H4 (cell line): ENCODE data around the gene NTSR1. TPM values are rescaled to one million over a fixed set of nuclear protein-coding genes. Genes with fewer than 3 reads are reported as not detected.

Experiments used
- DNase-seq: peaks from one replicate; pipeline ENCODE4 v3.0.0-alpha.2; 2015; ENCODE audit warnings: low spot score
- total RNA-seq: library from RNA; depleted of rRNA; stranded (reverse); fragments of >200 nt; shearing (Covaris generic); gene quantifications from 2 replicates; pipeline ENCODE4 v1.2.3, GENCODE V29; 2014

The NTSR1 gene
- total RNA-seq, 1 experiment from 2014 or later = not detected

DNA sequence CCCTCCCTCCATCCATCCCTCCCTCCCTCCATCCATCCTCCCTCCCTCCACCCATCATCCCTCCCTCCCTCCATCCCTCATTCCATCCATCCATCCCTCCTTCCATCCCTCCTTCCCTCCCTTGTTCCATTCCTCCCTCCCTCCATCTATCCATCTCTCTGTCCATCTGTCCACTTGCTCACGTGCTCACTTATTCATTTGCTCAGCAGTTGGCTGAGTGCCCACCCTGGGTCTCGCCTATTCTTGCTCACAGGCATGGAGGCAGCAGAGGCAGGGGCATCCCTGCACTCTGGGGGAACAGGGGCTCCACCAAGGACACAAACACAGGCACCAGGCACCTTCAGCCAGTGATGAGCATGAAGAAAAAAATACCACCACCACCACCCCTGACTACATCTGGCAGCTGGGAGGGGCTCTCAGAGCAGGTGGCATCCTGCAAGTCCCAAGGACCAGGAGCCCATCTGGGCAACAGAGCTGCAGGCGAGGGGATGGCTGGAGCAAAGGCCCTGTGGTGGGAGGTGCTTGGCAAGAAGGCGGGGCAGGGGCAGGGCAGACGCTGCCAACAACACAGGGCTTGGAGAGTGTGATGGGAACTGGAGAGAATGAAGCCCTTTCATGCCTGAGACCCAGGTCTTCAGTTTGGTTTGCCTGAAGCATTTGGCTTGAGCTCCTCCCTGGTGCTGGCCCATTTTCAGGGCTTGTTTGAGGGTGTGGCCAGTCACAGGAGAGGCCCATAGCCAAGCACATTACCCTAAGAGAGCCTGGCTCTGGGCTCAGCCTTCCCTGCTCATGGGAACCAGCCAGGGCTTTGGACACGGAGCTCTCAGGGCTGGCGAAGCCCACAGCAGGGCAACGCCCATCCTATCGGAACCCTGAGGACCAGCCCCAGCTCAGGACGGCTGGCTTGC, 47.4 kb downstream of the NTSR1 start:
- no peak for DNase-seq

DNA sequence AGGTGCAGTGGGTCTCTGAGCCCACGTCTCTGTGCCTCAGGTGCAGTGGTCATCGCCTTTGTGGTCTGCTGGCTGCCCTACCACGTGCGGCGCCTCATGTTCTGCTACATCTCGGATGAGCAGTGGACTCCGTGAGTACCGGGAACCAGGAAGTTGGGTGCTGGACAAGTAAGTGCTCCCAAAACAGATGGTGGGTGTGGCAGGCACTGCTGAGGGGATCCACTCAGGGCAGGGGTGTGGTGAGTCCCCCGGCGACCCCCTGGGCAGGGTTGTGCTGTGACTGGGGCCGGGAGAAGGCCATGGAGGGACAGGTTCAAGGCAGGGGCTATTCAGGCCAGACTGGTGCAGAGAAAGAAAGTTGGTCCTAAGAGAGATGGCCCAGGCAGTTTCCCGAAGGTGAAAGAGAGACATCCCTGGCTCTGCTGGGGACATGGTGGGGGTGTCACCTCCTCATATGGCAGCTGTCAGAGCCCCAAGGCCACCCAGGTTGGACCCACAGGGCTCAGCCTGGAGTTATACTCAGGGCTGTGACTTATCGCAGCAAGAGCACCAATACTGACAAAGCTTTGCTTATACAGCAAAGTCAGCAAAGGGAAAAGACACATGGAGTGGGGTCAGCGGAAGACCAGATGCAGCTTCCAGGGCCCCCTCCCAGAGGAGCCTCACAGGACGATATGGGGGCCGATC, 49.7 kb downstream of the NTSR1 start:
- DNase-seq = no peak

DNA sequence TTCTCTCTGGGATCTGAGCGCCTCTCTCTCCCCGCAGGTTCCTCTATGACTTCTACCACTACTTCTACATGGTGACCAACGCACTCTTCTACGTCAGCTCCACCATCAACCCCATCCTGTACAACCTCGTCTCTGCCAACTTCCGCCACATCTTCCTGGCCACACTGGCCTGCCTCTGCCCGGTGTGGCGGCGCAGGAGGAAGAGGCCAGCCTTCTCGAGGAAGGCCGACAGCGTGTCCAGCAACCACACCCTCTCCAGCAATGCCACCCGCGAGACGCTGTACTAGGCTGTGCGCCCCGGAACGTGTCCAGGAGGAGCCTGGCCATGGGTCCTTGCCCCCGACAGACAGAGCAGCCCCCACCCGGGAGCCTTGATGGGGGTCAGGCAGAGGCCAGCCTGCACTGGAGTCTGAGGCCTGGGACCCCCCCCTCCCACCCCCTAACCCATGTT, 51.4 kb downstream of the NTSR1 start:
- DNase-seq = no peak

DNA sequence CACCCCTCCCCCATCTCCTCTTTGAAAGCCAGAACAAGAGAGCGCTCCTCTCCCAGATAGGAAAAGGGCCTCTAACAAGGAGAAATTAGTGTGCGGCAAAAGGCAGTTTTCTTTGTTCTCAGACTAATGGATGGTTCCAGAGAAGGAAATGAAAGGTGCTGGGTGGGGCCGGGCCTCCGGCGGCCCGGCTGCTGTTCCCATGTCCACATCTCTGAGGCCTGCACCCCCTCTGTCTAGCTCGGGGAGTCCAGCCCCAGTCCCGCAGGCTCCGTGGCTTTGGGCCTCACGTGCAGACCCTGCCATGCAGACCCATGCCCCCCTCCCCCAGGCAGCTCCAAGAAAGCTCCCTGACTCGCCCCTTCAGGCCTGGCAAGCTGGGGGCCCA, 51.8 kb downstream of the NTSR1 start:
- no peak for DNase-seq

GRCh38 chr20:62760856-62761758, 52.5 kb downstream of the NTSR1 start:
- no peak for DNase-seq

- no peak for DNase-seq
Measured at GRCh38 chr20:62761759-62762131, 53.1 kb downstream of the NTSR1 start.

- no peak for DNase-seq
Measured at GRCh38 chr20:62762376-62762775, 53.7 kb downstream of the NTSR1 start.

DNA sequence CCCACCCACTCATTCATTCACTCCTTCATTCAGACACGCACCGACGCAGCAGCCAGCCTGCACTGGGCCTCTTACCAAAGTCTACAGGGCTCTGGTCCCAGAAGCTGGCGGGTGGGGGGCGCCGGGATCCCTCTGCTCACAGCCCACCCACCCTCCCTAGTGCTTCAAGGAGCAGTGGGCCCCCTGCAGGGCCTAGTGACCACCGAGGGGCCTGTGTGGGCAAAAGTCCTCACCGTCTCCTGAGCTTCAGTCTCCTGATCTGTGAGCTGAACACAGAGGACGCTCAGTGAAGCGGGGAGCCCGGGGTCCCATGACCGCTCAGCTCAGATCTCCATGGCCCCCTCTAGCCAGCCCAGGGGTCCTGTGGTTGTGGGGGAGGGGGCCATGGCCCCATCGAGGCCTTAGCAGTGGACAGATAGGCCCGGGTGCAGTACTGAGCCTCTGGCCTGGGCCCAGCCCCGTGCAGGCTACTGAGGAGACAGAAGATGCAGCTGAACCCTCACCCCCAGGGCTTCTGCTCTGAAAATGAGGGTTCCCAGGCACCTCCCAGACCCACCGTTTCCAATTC, 54.2 kb downstream of the NTSR1 start:
- DNase-seq = no peak

- DNase-seq = no peak
Measured at GRCh38 chr20:62763404-62763803, 54.8 kb downstream of the NTSR1 start.

- DNase-seq = no peak
Measured at GRCh38 chr20:62764156-62764935, 55.7 kb downstream of the NTSR1 start.

DNA sequence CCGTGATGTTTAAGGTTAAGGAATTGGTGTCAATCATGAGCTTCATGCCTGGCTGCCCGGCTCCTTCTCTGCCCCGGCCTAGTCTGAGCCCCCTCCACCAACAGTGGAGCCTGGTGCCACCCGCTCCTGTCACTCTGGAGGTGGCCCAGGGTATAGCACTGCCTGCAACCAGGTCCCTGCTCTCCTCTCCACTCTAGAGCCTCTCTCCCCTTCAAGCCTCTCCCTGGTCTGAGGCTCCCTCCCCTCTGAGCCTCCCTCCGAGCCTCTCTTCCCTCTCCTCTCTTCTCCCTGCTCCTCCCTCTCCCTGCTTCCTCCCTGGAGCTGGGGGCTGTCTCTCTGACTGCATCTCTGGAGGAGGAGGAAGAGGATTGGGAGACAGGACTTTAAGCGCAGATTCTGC, 56.4 kb downstream of the NTSR1 start:
- no peak for DNase-seq

GRCh38 chr20:62765432-62766070, 56.9 kb downstream of the NTSR1 start:
- DNase-seq = no peak

- no peak for DNase-seq
Measured at GRCh38 chr20:62766071-62766450, 57.4 kb downstream of the NTSR1 start.

GRCh38 chr20:62766716-62767115, 58.1 kb downstream of the NTSR1 start:
- DNase-seq = no peak

DNA sequence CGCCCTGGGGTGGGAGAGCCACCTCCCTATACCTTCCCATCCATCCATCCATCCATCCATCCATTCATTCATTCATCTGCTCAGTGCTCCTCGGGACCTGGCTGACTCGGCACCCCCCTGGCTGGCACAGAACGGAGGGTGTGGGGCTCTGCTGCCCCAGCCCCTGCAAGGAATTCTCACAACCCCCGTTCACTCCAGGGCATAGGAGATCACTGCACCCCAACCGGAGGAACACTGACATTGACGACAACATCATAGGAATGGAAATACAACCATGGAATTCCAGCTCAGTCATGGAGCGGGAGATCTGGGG, 59.6 kb downstream of the NTSR1 start:
- no peak for DNase-seq

DNA sequence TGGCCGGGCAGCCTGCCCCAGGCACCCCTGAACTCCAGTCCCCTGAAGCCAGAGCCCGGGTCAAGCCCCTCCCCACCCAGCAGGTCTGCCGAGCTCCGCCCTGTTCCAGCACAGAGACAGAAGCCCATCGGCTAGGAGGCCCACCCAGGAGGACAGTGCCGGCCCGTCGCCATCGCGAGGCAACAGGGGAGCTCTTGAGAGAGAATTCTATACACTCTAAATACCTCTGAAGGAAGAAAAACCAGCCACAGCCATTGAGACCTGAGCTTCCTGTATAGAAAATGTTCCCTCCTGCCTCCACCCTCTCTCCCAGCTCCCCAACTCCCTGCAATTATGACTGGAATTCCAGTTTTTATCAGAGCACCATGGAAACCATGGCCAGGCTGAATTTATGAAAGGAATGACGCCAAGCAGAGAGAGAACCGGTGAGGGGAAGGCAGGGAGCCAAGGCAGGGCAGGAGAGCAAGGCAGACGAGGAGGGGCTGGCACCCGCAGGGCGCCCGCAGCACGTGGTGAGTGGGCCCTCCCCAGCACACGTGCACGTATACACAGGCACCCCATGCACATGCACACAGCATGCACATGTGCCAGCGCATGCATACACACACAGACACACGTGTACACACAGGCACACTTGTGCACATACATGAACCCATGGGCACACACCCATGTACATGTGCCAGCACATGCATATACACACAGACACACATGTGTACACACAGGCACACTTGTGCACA, 60.1 kb downstream of the NTSR1 start:
- DNase-seq = no peak

GRCh38 chr20:62769346-62770071, 60.9 kb downstream of the NTSR1 start:
- no peak for DNase-seq

DNA sequence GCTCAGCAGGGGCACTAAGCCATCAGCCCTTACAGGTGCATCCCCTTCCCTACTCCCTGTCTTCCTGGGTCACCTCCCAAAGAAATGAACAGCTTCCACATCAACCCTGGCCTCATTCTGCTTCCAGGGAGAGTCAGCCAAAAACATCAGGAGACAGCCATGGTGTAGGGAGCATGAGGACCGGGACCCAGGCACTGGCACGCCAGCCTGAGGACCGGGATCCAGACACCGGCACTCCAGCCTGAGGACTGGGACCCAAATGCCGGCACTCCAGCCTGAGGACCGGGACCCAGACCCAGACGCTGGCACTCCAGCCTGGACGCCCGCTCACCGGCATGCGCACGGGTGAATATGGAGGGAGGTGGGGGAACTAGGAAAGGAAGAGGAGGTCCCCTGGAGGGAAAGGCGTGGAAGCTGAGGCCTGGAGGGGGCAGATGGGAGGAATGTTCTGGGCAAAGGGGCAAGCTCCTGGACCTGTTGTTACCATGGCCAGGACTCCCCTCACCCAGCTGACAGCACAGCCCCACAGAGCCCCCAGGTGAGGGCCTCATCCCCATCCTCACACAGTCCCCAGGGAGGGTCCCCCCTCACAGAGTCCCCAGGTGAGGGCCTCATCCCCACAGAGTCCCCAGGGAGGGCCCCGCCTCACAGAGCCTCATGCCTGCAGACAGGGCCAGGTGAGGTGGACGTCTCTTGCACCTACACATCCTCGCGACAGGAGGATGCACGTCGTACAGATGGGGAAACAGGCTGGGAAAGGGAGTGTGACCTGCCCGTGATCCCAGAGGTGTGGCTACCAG, 61.7 kb downstream of the NTSR1 start:
- no peak for DNase-seq
